Common myeloid progenitor, CD34-positive (primary cell): ENCODE results near the gene MLEC.
"Not testable (repeated sequence)": the region's sequence is repeated elsewhere in the genome, so short reads cannot be mapped to it uniquely, and the experiment has no call there.

ENCODE experiments used
- CTCF ChIA-PET: fragments of 350-600 bp; sonication (Branson Sonifier 250); formaldehyde crosslinking; loops from one replicate; lab custom pipeline; 2021; ENCODE audit warnings: antibody characterized with exemption; lab: Charles Lee
- POLR2A ChIA-PET: fragments of 350-600 bp; sonication (Branson Sonifier 250); formaldehyde crosslinking; loops from one replicate; lab custom pipeline; 2021; ENCODE audit warnings: antibody characterized with exemption; lab: Charles Lee
- DNase-seq, 3 donors: peaks; one replicate each; pipeline versions ENCODE4 v3.0.0 to v3.0.0-alpha.2; 2013
- H3K27ac ChIP-seq, 2 experiments: 1 replicate in 1 of 2; 2 replicates in 1 of 2; pipeline ENCODE4 v1.7.0; 2013; ENCODE audit warnings: inconsistent platforms in 2 of 2, low read length in 2 of 2, mild to moderate bottlenecking in 2 of 2, low read depth in 1 of 2, moderate library complexity in 1 of 2; ENCODE audit not compliant: severe bottlenecking in 2 of 2, insufficient read depth in 1 of 2, poor library complexity in 1 of 2
- H3K27me3 ChIP-seq, 5 experiments: replicated peaks in 2 of 5; 1 replicate in 3 of 5; 2 replicates in 2 of 5; pipeline versions ENCODE4 v1.6.1 to v1.7.0; 2013; ENCODE audit warnings: low read length in 4 of 5, mild to moderate bottlenecking in 2 of 5, moderate library complexity in 2 of 5, inconsistent platforms in 1 of 5; ENCODE audit not compliant: insufficient read depth in 5 of 5, control insufficient read depth in 4 of 5
- H3K36me3 ChIP-seq, 4 experiments: 1 replicate in 2 of 4; 2 replicates in 2 of 4; pipeline versions ENCODE4 v1.6.1 to v1.7.0; 2013; ENCODE audit warnings: low read length in 3 of 4, control low read depth in 1 of 4, mild to moderate bottlenecking in 1 of 4; ENCODE audit not compliant: control insufficient read depth in 4 of 4, insufficient read depth in 4 of 4
- H3K4me1 ChIP-seq, 4 experiments: 1 replicate in 3 of 4; 2 replicates in 1 of 4; pipeline versions ENCODE4 v1.6.1 to v1.7.1; 2013; ENCODE audit warnings: low read length in 3 of 4, mild to moderate bottlenecking in 3 of 4, control low read depth in 1 of 4, inconsistent platforms in 1 of 4, moderate library complexity in 1 of 4; ENCODE audit not compliant: control insufficient read depth in 4 of 4, insufficient read depth in 4 of 4; ENCODE audit errors: control extremely low read depth in 1 of 4
- H3K4me3 ChIP-seq, 7 experiments: 1 replicate in 4 of 7; 2 replicates in 3 of 7; pipeline versions ENCODE4 v1.5.1 to v1.7.0; 2013; ENCODE audit warnings: mild to moderate bottlenecking in 7 of 7, low read length in 6 of 7, moderate library complexity in 6 of 7, inconsistent platforms in 2 of 7, low read depth in 2 of 7, control low read depth in 1 of 7; ENCODE audit not compliant: insufficient read depth in 4 of 7, control insufficient read depth in 1 of 7; ENCODE audit errors: extremely low read depth in 1 of 7
- H3K9me3 ChIP-seq, 5 experiments: 1 replicate in 4 of 5; 2 replicates in 1 of 5; pipeline versions ENCODE4 v1.6.1 to v1.7.1; 2013; ENCODE audit warnings: low read length in 4 of 5, mild to moderate bottlenecking in 2 of 5, inconsistent platforms in 1 of 5, low read depth in 1 of 5, moderate library complexity in 1 of 5; ENCODE audit not compliant: control insufficient read depth in 4 of 5, insufficient read depth in 2 of 5; ENCODE audit errors: control extremely low read depth in 1 of 5
- WGBS: methylation state at CpG from one replicate; pipeline ENCODE4 v1.1.5; 2013; ENCODE audit not compliant: insufficient coverage; 5-methylcytosine and 5-hydroxymethylcytosine counted together

MLEC gene

GRCh38 chr12:120670237-120670636 is 16.7 kb upstream of the MLEC start:
- POLR2A ChIA-PET, H3K36me3 ChIP-seq, H3K9me3 ChIP-seq, H3K27me3 ChIP-seq, DNase-seq, H3K27ac ChIP-seq, H3K4me1 ChIP-seq, H3K4me3 ChIP-seq: not testable (repeated sequence)
- CTCF ChIA-PET, result interaction anchor here (0.8 to 1.6 kb wide), 4 partner anchors 21 to 88 kb away, joined by 3 to 4 read pairs (median 3); partner anchors contain the start of gene POP5
- 94% methylated on average over 5 of the region's 6 CpGs for WGBS

- POLR2A ChIA-PET, result no interaction called here
- no peak for DNase-seq
- Histone ChIP-seq H3K27me3 (no peaks in the 10 kb centered on the region), H3K4me1 (no peaks in the 10 kb centered on the region), H3K36me3 (no peaks in the 10 kb centered on the region), H3K27ac (no peak overlapping the region), H3K9me3 (no peaks in the 10 kb centered on the region), H3K4me3 (no peak overlapping the region)
- 100% methylated on average over 5 of the region's 5 CpGs for WGBS
- CTCF ChIA-PET, result interaction anchor here (0.8 to 1.6 kb wide), 4 partner anchors 22 to 89 kb away, joined by 3 to 4 read pairs (median 3); partner anchors contain the start of gene POP5
These were observed 16.3 kb upstream of the MLEC start for GRCh38 chr12:120670667-120671066.

GRCh38 chr12:120674097-120674636 is 12.8 kb upstream of the MLEC start:
- Histone ChIP-seq H3K36me3 (no peaks in the 10 kb centered on the region), H3K4me1 (peaks cover 0 to 14% (median 6%) of the 10 kb centered on the region in 4 experiments), H3K4me3 (no peak overlapping the region), H3K27ac (no peak overlapping the region), H3K9me3 (no peaks in the 10 kb centered on the region), H3K27me3 (no peaks in the 10 kb centered on the region)
- no peak for DNase-seq
- CTCF ChIA-PET, result interaction anchor here (0.6 to 2.0 kb wide), 8 partner anchors 7 to 384 kb away, joined by 3 to 7 read pairs (median 4); partner anchors contain the start of gene UNC119B
- 92% methylated on average over 4 of the region's 6 CpGs for WGBS
- POLR2A ChIA-PET, result interaction anchor here (0.5 kb wide), 1 partner anchor 277 kb away, joined by 3 read pairs; no protein-coding TSS in a partner anchor

GRCh38 chr12:120677765-120678473 is 9.0 kb upstream of the MLEC start:
- DNase-seq, result peak in 2 of 3 donors; percentile 47 to 50
- POLR2A ChIA-PET, result no interaction called here
- Histone ChIP-seq H3K4me3 (peak overlapping the region in 1 of 7 experiments; percentile 28), H3K9me3 (no peaks in the 10 kb centered on the region), H3K36me3 (no peaks in the 10 kb centered on the region), H3K27me3 (no peaks in the 10 kb centered on the region), H3K27ac (no peak overlapping the region), H3K4me1 (peaks cover 0 to 22% (median 11%) of the 10 kb centered on the region in 4 experiments)
- WGBS, result 61% methylated on average over 7 of the region's 7 CpGs
- CTCF ChIA-PET, result interaction anchor here (2.3 kb wide), 1 partner anchor 28 kb away, joined by 9 read pairs; no protein-coding TSS in a partner anchor

GRCh38 chr12:120678572-120678971 is 8.4 kb upstream of the MLEC start:
- Histone ChIP-seq H3K36me3 (no peaks in the 10 kb centered on the region), H3K27ac (no peak overlapping the region), H3K4me3 (peak overlapping the region in 1 of 7 experiments; percentile 28), H3K9me3 (no peaks in the 10 kb centered on the region), H3K27me3 (no peaks in the 10 kb centered on the region), H3K4me1 (peaks cover 0 to 22% (median 11%) of the 10 kb centered on the region in 4 experiments)
- WGBS, result 60% methylated on average over 7 of the region's 8 CpGs
- DNase-seq, result peak in 1 of 3 donors; percentile 13
- ChIA-PET POLR2A (no interaction called here), CTCF (interaction anchor here (2.3 kb wide), 1 partner anchor 29 kb away, joined by 9 read pairs; no protein-coding TSS in a partner anchor)

GRCh38 chr12:120680165-120680738 is 6.7 kb upstream of the MLEC start:
- no peaks in the 10 kb centered on the region for H3K27me3 ChIP-seq
- WGBS, result 30% methylated on average over 3 of the region's 5 CpGs
- no peaks in the 10 kb centered on the region for H3K9me3 ChIP-seq
- H3K4me1 ChIP-seq, result peaks cover 0 to 30% (median 17%) of the 10 kb centered on the region in 4 experiments
- no peak for DNase-seq
- CTCF ChIA-PET, result interaction anchor here (0.6 to 1.4 kb wide), 2 partner anchors 9 to 32 kb away, joined by 3 to 4 read pairs; no protein-coding TSS in a partner anchor
- no peak overlapping the region for H3K4me3 ChIP-seq
- no peak overlapping the region for H3K27ac ChIP-seq
- no peaks in the 10 kb centered on the region for H3K36me3 ChIP-seq
- POLR2A ChIA-PET, result no interaction called here
